ENCODE results near the gene HDAC9.
"Not testable (repeated sequence)": the region's sequence is repeated elsewhere in the genome, so short reads cannot be mapped to it uniquely, and the experiment has no call there.

The HDAC9 gene

GRCh38 chr7:18736012-18736411 lies 240.5 kb downstream of the HDAC9 start:
- DNase-seq (ENCODE audit: low read depth), result not testable (repeated sequence)

GRCh38 chr7:18740579-18740988 lies 245.0 kb downstream of the HDAC9 start:
- no peak for DNase-seq (ENCODE audit: low read depth)

GRCh38 chr7:18753972-18754610 lies 258.5 kb downstream of the HDAC9 start:
- peak; percentile 51 for DNase-seq (ENCODE audit: low read depth)

GRCh38 chr7:18754766-18755165 lies 259.2 kb downstream of the HDAC9 start:
- DNase-seq (ENCODE audit: low read depth), result no peak

- DNase-seq (ENCODE audit: low read depth), result no peak
Observed at GRCh38 chr7:18755793-18756192, 260.2 kb downstream of the HDAC9 start.

GRCh38 chr7:18756378-18757050 lies 261.0 kb downstream of the HDAC9 start:
- DNase-seq (ENCODE audit: low read depth), result no peak

- no peak for DNase-seq (ENCODE audit: low read depth)
Observed at GRCh38 chr7:18760046-18760445, 264.5 kb downstream of the HDAC9 start.

- DNase-seq (ENCODE audit: low read depth), result no peak
Observed at GRCh38 chr7:18760631-18761445, 265.3 kb downstream of the HDAC9 start.

GRCh38 chr7:18762189-18762588 lies 266.6 kb downstream of the HDAC9 start:
- peak; percentile 47 for DNase-seq (ENCODE audit: low read depth)

- DNase-seq (ENCODE audit: low read depth), result no peak
Observed at GRCh38 chr7:18768256-18768655, 272.7 kb downstream of the HDAC9 start.

- no peak for DNase-seq (ENCODE audit: low read depth)
Observed at GRCh38 chr7:18770154-18770811, 274.7 kb downstream of the HDAC9 start.

GRCh38 chr7:18770822-18771221 lies 275.3 kb downstream of the HDAC9 start:
- DNase-seq (ENCODE audit: low read depth), result no peak

- DNase-seq (ENCODE audit: low read depth), result peak; percentile 63
Observed at GRCh38 chr7:18771834-18772566, 276.5 kb downstream of the HDAC9 start.

GRCh38 chr7:18772567-18772965 lies 277.0 kb downstream of the HDAC9 start:
- no peak for DNase-seq (ENCODE audit: low read depth)

- DNase-seq (ENCODE audit: low read depth), result no peak
Observed at GRCh38 chr7:18777314-18777713, 281.8 kb downstream of the HDAC9 start.

GRCh38 chr7:18778594-18778993 lies 283.0 kb downstream of the HDAC9 start:
- no peak for DNase-seq (ENCODE audit: low read depth)

GRCh38 chr7:18780266-18780665 lies 284.7 kb downstream of the HDAC9 start:
- no peak for DNase-seq (ENCODE audit: low read depth)

GRCh38 chr7:18780938-18781337 lies 285.4 kb downstream of the HDAC9 start:
- no peak for DNase-seq (ENCODE audit: low read depth)

- DNase-seq (ENCODE audit: low read depth), result no peak
Observed at GRCh38 chr7:18786196-18786727, 290.7 kb downstream of the HDAC9 start.

- no peak for DNase-seq (ENCODE audit: low read depth)
Observed at GRCh38 chr7:18786796-18787195, 291.2 kb downstream of the HDAC9 start.

GRCh38 chr7:18788026-18788425 lies 292.5 kb downstream of the HDAC9 start:
- no peak for DNase-seq (ENCODE audit: low read depth)

Data from fibroblast of the conjunctiva (primary cell).